K562 (cell line): Measurements from ENCODE around the gene MIDN. TPM values are rescaled to one million over a fixed set of nuclear protein-coding genes. Genes with fewer than 3 reads are reported as not detected.

ENCODE experiments used
- ARHGAP35 ChIP-seq: fragments of 450-650 bp; IDR thresholded peaks from 2 replicates; pipeline ENCODE4 v1.6.1; 2018; ENCODE audit not compliant: partially characterized antibody
- CEBPZ ChIP-seq: fragments of 150-350 bp; IDR thresholded peaks from 2 replicates; pipeline ENCODE4 v1.6.1; 2014; ENCODE audit warnings: low read depth, mild to moderate bottlenecking, low read length, borderline replicate concordance
- CHAMP1 ChIP-seq: fragments of 450-650 bp; IDR thresholded peaks from 2 replicates; pipeline ENCODE4 v1.6.1; 2016; ENCODE audit warnings: mild to moderate bottlenecking
- DDX20 ChIP-seq: fragments of 450-650 bp; IDR thresholded peaks from 2 replicates; pipeline ENCODE4 v1.6.1; 2016; ENCODE audit warnings: missing genetic modification characterization, low read depth, mild to moderate bottlenecking, missing compliant biosample characterization, moderate library complexity
- DPF2 ChIP-seq: fragments of 450-650 bp; IDR thresholded peaks from 2 replicates; pipeline ENCODE4 v1.6.1; 2016
- FOS ChIP-seq: IDR thresholded peaks from 3 replicates; pipeline ENCODE4 v1.6.1; 2011; ENCODE audit not compliant: insufficient read length; ENCODE audit errors: extremely low read depth
- GTF2A2 ChIP-seq: IDR thresholded peaks from 2 replicates; pipeline ENCODE4 v1.6.1; 2016; ENCODE audit warnings: mild to moderate bottlenecking, missing genetic modification characterization, missing compliant biosample characterization
- NCOA4 ChIP-seq: fragments of 450-650 bp; IDR thresholded peaks from 2 replicates; pipeline ENCODE4 v1.6.1; 2018; ENCODE audit warnings: mild to moderate bottlenecking; ENCODE audit not compliant: partially characterized antibody
- NUFIP1 ChIP-seq: fragments of 450-650 bp; IDR thresholded peaks from 2 replicates; pipeline ENCODE4 v1.6.1; 2018; ENCODE audit not compliant: partially characterized antibody
- PHF8 ChIP-seq: fragments of 200-600 bp; sonication (generic); IDR thresholded peaks from 2 replicates; pipeline ENCODE4 v1.6.1; 2012; ENCODE audit warnings: mixed run types, mild to moderate bottlenecking, inconsistent platforms, low read length, moderate library complexity, borderline replicate concordance
- PKNOX1 ChIP-seq: fragments of 450-650 bp; IDR thresholded peaks from 2 replicates; pipeline ENCODE4 v1.6.1; 2016
- TAL1 ChIP-seq: fragments of 450-650 bp; IDR thresholded peaks from 2 replicates; pipeline ENCODE4 v1.6.1; 2016; ENCODE audit warnings: mild to moderate bottlenecking
- VEZF1 ChIP-seq: fragments of 200-800 bp; sonication (Bioruptor generic); IDR thresholded peaks from 2 replicates; pipeline ENCODE4 v1.6.1; 2017; ENCODE audit warnings: missing genetic modification characterization, missing compliant biosample characterization
- ZBTB7A ChIP-seq: IDR thresholded peaks from 2 replicates; pipeline ENCODE4 v1.6.1; 2011; ENCODE audit warnings: low read depth, mild to moderate bottlenecking, low read length, moderate library complexity, borderline replicate concordance; ENCODE audit not compliant: control insufficient read depth
- ZBTB9 ChIP-seq: fragments of 450-650 bp; formaldehyde crosslinking; IDR thresholded peaks from 2 replicates; pipeline ENCODE4 v1.4.0; 2020; ENCODE audit warnings: mild to moderate bottlenecking, moderate library complexity
- ZNF134 ChIP-seq: fragments of 250-450 bp; sonication (Bioruptor Pico); conservative IDR thresholded peaks from 2 replicates; pipeline ENCODE4 v1.4.0; 2020
- ZNF184 ChIP-seq: sonication (generic); formaldehyde crosslinking; IDR thresholded peaks from 2 replicates; pipeline ENCODE4 v1.5.0; 2020; ENCODE audit warnings: missing genetic modification reagents
- polyA plus RNA-seq, 8 experiments: library from polyadenylated mRNA; depleted of rRNA in 4 of 8; stranded (reverse) in 5 of 8; unstranded in 3 of 8; fragments of >200 nt; fragmentation: Nextera tagmentation in 2 of 8; fragmentation: Illumina TruSeq in 1 of 8; extraction: Ambion mirVana in 2 of 8; extraction: Trizol in 1 of 8; gene quantifications; 2 replicates each; pipeline versions ENCODE4 v1.2.1 to v1.2.3, GENCODE V29; 2011 to 2014; ENCODE audit warnings: inconsistent platforms in 1 of 8, missing spikeins in 1 of 8
- total RNA-seq, 7 experiments: library from RNA; depleted of rRNA in 6 of 7; stranded (reverse); fragments of >200 nt in 6 of 7; fragmentation: Illumina TruSeq in 2 of 7; extraction: Trizol in 2 of 7; gene quantifications; 2 replicates each; pipeline versions ENCODE4 v1.2.1 to v1.2.3, GENCODE V29; 2011 to 2021; ENCODE audit warnings: low replicate concordance in 1 of 7

The MIDN gene
- total and polyA plus RNA-seq, 9 of the 15 experiments (the other 6 are each of a cell fraction or from before 2014, with no cell fraction given): 0.17 to 120 (median 10.1) TPM

GRCh38 chr19:1260749-1261537 is 12.6 kb downstream of the MIDN start (continued):
- TF ChIP-seq ZBTB9 (CRISPR knock-in tag): no peak
- no peak for TF ChIP-seq DDX20 (tag)
- peak; percentile 93 for TF ChIP-seq FOS
- peak; percentile 91; the same call in 1 of the 2 replicates for TF ChIP-seq ZBTB7A
- TF ChIP-seq ZNF184 (CRISPR knock-in tag): no peak
- TF ChIP-seq PKNOX1: peak; percentile 99
- TF ChIP-seq CHAMP1: no peak
- TF ChIP-seq VEZF1: peak; percentile 95
- no peak for TF ChIP-seq TAL1
- TF ChIP-seq ZNF134 (CRISPR knock-in tag): no peak
- peak; percentile 45; the same call in 1 of the 2 replicates for TF ChIP-seq PHF8
- TF ChIP-seq ARHGAP35: peak; percentile 9
- peak; percentile 9; the same call in 1 of the 2 replicates for TF ChIP-seq DPF2
- TF ChIP-seq NUFIP1: no peak
- TF ChIP-seq NCOA4: no peak
- TF ChIP-seq GTF2A2 (tag): no peak
- 0 out of 2 replicates have a peak, but pooled peaks have one; percentile 16 for TF ChIP-seq CEBPZ
